Activated CD4-positive, alpha-beta T cell treated with anti-CD3 and anti-CD28 coated beads, Interleukin-10, Interleukin-2, amounts not matched to agents 100 ng/mL and 50 ng/mL, durations not matched to agents 16 hours and 8 hours (primary cell): ENCODE measurements around the gene COL6A1.
"Not testable (repeated sequence)": the region's sequence is repeated elsewhere in the genome, so short reads cannot be mapped to it uniquely, and the experiment has no call there.

Experiments
- DNase-seq: peaks from one replicate; pipeline ENCODE4 v3.0.0-alpha.2; 2020

Gene COL6A1

GRCh38 chr21:45994759-45995685, 13.5 kb downstream of the COL6A1 start:
- no peak for DNase-seq

- DNase-seq: no peak
These were observed 14.2 kb downstream of the COL6A1 start for GRCh38 chr21:45995686-45996179.

GRCh38 chr21:45996311-45997204, 15.0 kb downstream of the COL6A1 start:
- no peak for DNase-seq

- no peak for DNase-seq
These were observed 15.6 kb downstream of the COL6A1 start for GRCh38 chr21:45997205-45997494.

GRCh38 chr21:45997495-45998275, 16.1 kb downstream of the COL6A1 start:
- no peak for DNase-seq

GRCh38 chr21:45998276-45998701, 16.7 kb downstream of the COL6A1 start:
- DNase-seq: no peak

GRCh38 chr21:45998871-45999580, 17.5 kb downstream of the COL6A1 start:
- no peak for DNase-seq

GRCh38 chr21:45999581-46000181, 18.1 kb downstream of the COL6A1 start:
- DNase-seq: no peak

GRCh38 chr21:46000182-46000730, 18.7 kb downstream of the COL6A1 start:
- no peak for DNase-seq

GRCh38 chr21:46000731-46001641, 19.4 kb downstream of the COL6A1 start:
- no peak for DNase-seq

- no peak for DNase-seq
These were observed 20.5 kb downstream of the COL6A1 start for GRCh38 chr21:46001821-46002681.

- no peak for DNase-seq
These were observed 21.4 kb downstream of the COL6A1 start for GRCh38 chr21:46002841-46003574.

GRCh38 chr21:46003575-46004007, 22.0 kb downstream of the COL6A1 start:
- DNase-seq: no peak

GRCh38 chr21:46004168-46004861, 22.7 kb downstream of the COL6A1 start:
- DNase-seq: no peak

- DNase-seq: no peak
These were observed 23.5 kb downstream of the COL6A1 start for GRCh38 chr21:46005081-46005480.

- no peak for DNase-seq
These were observed 23.9 kb downstream of the COL6A1 start for GRCh38 chr21:46005481-46005881.

- not testable (repeated sequence) for DNase-seq
These were observed 24.4 kb downstream of the COL6A1 start for GRCh38 chr21:46005894-46006546.
